GM12874 (cell line): ENCODE measurements around the gene ACTN4.

ENCODE experiments used
- TF ChIP-seq, protein P1 (sequence below): IDR thresholded peaks from 2 replicates; pipeline ENCODE4 v1.5.1; 2011; ENCODE audit warnings: low read depth, mild to moderate bottlenecking, control low read depth, low read length, moderate library complexity; ENCODE audit not compliant: insufficient read depth

Gene ACTN4

DNA sequence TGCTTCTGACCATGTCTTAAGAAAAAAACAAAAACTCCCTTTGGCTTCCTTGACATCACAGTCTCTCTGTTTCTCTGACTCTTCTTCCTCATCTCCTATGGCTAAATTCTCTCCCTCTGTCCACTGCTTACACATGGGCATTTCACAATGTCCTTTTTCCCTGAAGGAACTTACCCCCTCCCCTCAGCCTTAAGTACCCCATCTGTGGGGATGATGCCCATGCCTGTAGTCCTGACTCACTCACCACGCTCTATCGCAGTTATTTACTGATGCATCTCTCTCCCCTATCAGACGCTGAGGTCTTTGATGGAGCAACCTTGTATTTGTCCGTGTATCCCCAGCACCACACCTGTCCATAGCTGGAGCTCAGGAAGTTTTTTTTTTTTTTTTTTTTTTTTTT is 32.4 kb downstream of the ACTN4 start:
- TF ChIP-seq, protein P1, sequence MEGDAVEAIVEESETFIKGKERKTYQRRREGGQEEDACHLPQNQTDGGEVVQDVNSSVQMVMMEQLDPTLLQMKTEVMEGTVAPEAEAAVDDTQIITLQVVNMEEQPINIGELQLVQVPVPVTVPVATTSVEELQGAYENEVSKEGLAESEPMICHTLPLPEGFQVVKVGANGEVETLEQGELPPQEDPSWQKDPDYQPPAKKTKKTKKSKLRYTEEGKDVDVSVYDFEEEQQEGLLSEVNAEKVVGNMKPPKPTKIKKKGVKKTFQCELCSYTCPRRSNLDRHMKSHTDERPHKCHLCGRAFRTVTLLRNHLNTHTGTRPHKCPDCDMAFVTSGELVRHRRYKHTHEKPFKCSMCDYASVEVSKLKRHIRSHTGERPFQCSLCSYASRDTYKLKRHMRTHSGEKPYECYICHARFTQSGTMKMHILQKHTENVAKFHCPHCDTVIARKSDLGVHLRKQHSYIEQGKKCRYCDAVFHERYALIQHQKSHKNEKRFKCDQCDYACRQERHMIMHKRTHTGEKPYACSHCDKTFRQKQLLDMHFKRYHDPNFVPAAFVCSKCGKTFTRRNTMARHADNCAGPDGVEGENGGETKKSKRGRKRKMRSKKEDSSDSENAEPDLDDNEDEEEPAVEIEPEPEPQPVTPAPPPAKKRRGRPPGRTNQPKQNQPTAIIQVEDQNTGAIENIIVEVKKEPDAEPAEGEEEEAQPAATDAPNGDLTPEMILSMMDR = no peak

DNA sequence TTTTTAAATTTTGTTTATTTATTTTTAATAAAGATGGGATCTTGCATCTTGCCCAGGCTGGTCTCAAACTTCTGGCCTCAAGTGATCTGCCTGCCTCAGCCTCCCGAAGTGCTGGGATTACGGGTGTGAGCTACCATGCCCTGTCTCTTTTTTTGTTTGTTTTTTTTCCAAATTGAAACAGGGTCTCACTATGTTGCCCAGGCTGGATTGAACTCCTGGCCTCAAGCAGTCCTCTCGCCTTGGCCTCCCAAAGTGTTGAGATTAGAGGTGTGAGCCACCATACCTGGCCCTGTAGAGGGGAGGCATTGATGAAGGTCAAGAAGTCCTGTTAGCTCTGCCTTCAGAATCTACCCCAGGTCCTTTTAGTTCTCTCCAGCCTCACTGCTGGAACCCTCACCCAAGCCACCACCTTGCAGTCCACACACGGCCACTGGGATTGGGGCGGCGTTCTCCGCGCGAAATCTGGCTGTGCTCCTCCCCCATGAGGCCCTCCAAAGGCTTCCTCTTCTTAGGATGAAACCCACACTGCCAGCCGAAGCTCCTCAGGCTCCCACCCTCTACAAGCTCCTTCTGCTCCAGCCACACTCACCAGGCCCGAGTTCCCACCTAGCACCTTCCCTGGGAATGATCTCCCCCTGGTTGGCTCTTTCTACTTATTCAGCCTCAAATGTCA is 34.9 kb downstream of the ACTN4 start:
- TF ChIP-seq, protein P1 = no peak

DNA sequence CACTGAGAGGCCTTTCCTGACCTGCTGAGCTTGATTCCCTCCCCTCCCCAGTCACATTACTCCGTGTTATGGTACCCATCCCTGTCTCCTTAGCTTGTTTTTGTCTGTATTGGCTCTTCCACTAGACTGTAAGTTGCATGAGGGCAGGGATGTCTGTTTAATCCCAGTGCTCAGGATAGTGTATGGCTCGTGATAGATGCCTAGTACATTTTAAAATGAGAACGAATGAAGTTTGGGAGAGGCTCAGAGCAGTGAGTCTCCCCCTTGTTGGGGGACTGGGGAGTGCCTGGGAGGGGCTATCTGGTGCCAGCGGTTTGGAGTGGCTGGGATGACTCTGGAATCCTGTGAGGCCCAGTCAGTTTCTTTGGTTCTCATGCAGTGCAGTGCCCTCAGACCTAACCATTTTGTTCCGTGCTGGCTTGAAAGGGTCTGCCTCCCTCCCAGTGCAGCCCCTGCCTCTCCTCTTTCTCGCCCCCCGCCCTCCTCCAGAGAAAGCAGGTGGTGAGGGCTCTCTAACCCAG is 35.5 kb downstream of the ACTN4 start:
- TF ChIP-seq, protein P1 = no peak

DNA sequence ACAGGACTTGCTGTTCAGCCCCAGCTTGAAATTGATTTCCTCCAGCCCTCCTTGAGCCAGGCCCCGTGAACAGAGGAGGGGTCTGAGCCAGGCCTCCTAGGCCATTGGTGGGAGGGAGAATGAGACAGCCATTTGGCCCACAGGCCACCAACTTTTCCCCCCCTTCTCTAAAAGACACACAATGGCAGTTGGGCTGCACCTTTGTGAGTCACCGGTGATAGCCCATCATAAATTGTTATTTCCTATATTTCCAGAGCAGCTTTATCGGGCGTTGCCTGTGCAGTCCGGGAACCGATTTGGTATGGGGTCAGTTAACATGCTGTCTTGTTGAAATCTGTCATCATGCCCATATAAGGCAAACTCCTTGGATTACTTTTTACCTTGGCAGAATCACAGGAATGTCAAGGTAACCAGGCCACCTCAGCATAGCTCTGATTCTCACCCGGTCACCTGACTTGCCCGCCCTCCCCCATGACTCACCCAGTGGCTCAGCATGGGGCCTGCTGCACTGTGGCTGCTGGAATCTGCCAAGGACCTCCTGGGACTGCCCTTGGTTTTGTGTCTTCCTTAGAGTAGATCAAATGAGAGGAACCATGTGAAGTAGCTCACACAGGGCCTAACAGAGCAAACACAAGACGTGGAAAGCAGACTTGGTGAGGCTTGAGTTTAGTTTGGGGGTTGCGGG is 36.1 kb downstream of the ACTN4 start:
- TF ChIP-seq, protein P1 = no peak

DNA sequence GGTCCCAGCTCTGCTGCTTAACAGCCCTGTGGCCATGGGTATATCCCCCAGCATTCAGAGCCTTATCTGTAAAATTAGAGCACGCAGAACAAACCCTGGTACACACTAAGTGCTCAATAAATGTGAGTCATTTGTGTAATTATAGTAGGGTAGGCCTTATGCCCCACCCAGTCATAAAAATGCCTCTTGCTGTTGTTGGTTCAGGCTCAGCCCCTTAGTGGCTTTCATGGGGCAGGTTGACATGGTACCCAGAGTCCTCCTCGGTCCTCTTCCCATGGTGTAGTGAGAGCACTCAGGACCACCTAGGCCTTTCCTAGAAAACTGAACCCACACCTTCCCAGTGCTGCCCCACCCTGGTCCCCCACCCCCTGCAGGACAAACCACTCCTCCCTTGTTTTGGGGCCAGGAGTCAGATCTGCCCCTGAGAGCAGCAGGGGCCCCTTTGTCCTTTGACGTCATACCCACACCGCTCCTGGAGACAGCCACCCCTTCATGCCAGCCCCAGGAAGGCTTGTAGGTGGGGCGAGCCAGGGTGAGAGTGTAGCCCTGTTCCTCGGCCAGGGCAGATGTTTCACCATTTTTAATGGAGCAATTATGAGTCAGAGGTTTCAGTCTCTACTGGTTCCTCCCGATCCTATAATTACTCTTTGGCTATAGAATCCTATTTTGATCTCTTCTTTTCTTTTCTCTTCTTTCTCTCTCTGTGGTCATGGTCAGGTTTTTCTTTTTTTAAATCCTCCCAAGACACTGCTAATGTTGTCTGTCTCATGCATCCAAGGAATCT is 36.8 kb downstream of the ACTN4 start:
- TF ChIP-seq, protein P1 = no peak

DNA sequence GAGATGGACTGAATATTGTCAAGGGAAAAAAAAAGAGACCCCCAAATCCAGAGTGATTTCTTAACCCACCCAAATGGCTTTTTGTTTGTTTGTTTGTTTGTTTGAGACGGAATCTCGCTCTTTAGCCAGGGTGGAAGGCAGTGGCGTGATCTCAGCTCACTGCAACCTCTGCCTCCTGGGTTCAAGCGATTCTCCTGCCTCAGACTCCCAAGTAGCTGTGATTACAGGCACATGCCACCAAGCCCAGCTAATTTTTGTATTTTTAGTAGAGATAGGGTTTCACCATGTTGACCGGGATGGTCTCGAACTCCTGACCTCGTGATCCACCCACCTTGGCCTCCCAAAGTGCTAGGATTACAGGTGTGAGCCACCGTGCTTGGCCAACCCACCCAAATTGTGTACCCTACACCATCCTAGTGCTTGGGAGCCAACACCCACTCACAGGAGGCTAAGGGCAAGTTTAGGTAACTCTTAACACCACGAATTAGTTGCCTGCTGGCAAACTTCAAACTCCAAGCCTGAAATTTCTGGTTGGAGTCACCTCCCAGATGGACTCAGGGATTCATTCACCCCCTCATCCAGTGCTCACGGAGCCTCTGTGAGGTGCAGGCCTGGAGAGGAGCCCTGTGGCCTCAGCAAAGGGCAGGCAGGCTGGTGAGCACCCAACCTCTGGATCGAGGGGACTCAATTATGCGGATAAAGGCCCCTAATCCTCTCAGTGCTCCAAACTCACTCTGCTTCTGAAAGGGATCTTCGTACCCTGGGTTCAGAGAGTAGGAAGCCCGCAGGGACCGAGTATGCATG is 37.6 kb downstream of the ACTN4 start:
- TF ChIP-seq, protein P1 = no peak
